Erythroblast (primary cell): Measurements from ENCODE around the gene SEPTIN8.

Source experiments
- DNase-seq, 2 experiments: peaks; one replicate each; lab custom pipeline; 2025; lab: John Stamatoyannopoulos, UW
- GATA1 ChIP-seq: IDR thresholded peaks from 2 replicates; pipeline ENCODE4 v1.6.1; 2011; ENCODE audit warnings: low read depth, mild to moderate bottlenecking, control low read depth, low read length, moderate library complexity
- POLR2A ChIP-seq: IDR thresholded peaks from 2 replicates; pipeline ENCODE4 v1.6.1; 2011; ENCODE audit warnings: mild to moderate bottlenecking, low read length

The SEPTIN8 gene

DNA sequence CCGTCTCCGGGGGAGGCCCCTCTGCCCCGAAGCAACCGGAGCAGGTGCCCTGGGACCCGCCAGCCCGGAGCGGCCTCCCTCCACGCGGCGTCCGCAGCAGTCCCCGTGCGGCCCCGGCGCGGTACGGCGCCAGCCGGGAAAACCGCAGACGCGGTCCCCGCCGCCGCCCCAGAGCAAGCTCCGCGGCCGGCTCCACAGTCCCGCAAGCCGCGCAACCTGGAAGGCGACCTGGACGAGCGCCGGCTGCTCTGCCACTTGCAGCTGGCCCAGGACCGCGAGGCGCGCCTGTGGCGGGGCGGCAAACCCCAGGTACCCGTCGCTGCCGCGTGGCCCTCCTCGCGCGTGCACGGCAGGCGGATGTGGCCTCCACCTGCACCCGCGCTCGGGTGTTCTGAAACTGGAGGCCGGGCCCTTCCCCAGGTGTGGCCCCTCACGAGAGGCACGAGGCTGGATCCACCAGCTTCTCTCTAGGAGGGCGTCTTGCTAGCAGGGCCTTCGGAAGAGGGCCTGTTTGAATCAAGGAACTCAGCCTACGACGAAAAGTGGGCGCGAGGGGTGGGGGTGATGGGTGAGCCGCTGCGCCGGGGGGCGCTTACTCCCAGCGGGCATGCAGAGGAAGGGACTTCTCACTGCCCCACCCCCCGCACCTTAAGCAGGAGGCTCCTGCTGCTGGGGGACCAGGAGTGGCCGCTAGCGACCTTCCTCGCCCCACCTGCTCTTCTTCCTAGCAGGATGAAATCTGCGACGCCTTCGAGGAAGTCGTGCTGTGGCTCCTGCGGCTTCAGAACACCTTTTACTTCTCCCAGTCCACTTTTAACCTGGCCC, 29.2 kb downstream of the SEPTIN8 start:
- peak; percentile 42 to 50 for DNase-seq

DNA sequence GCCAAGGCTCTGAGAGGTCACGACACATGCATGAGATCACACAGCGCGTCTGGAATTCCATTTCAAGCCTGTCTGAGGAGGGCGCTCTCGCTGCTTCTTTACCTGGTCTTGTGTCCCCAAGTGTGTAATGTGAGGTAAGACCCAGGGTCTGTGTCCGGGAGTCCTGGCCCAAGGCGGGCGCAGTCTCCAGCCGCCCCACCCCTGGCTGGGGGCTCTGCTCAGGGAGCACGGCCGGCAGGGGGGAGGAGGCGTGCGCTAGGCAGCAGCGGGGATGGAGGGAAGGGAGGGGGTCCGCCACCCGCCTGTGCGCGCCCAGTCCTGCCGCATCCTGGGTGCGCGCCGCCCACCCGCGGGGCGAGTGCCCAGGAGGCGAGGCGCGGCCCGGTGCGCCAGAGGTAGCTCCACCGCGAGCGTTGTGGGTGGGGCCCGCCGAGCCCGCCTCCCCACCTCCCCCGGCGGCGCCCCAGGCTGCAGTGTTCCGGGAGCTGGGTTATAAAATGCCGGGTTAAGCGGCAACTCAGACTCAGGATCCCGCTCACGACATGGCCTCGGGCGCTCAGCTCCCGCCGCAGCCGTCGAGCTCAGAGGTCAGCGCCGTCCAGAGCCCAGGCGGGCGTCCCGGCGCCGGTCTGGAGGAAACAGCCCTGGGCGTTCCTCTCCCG, 30.0 kb downstream of the SEPTIN8 start, which contains the start of gene CCNI2:
CCNI2 (plus strand) TSS at position 473 of the 662 bp plus-strand sequence; CDS start at position 543, 70 bp downstream.
- DNase-seq, result peak; percentile 50 to 53

More for the DNA sequence above, 29.2 kb downstream of the SEPTIN8 start:
- no peak for TF ChIP-seq POLR2A
- no peak for TF ChIP-seq GATA1

DNA sequence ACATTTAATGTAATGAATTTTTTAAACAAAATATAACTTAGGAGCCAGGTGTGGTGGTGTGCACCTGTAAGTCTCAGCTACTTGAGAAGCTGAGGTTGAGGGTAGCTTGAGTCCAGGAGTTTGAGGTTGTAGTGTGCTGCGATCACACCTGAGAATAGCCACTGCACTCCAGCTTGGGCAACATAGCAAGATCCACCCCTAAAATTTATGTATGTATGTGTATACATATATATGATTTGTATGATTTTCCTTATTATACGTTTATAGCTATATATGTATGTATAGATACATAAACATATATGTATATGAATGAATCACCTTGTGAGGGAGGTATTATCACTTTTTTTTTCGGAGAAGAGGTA, 30.5 kb downstream of the SEPTIN8 start:
- no peak for DNase-seq
- no peak for TF ChIP-seq POLR2A
- TF ChIP-seq GATA1, result no peak

More for the DNA sequence above, 30.0 kb downstream of the SEPTIN8 start, which contains the start of gene CCNI2:
- no peak for TF ChIP-seq POLR2A

DNA sequence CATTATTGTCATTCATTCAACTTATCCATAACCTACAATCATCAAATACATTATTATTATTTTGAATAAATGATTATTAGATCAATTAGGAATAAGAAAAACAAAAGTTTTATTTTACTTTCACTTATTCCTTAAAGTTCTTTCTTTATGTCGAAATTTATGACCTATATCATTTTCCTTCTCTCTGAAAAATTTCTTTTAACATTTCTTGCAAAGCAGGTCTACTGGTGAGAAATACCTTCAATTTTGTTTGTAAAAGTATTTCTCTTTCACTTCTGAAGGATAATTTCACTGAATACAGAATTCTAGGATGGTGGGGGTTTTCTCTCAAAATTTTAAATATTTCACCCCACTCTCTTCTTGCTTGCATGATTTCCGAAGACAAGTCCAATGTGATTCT, 32.4 kb downstream of the SEPTIN8 start:
- DNase-seq, result no peak
- TF ChIP-seq POLR2A (no peak), GATA1 (no peak)

DNA sequence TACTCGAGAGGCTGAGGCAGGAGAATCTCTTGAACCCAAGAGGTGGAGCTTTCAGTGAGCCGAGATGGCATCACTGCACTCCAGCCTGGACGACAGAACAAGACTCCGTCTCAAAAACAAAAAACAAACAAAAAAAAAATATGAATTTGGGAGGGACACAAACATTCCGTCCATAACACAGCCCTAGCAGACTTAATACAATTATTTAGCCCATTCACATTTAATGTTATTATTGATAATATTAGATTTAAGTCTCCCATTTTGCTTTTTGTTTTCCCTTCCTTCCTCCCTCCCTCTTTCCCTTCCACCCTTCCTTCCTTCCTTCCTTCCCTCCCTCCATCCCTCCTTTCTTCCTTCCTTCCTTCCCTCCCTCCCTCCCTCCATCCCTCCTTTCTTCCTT, 34.4 kb downstream of the SEPTIN8 start:
- no peak for DNase-seq
- no peak for TF ChIP-seq GATA1
- no peak for TF ChIP-seq POLR2A

DNA sequence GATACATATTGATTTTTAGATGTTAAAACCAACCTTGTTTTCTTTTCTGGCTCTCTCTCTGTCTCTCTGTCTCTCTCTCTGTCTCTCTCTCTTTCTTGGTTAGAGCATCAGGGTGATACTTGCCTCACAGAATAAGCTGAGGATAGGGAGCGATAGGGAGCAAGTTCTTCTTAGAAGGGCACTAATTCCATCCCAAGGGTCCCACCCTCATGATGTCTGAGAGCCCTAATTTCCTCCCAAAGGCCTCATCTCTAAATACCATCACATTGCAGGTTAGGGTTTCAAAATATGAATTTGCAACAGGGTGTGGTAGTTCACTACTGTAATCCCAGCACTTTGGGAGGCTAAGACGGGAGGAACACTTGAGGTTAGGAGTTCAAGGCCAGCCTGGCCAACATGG, 34.9 kb downstream of the SEPTIN8 start:
- TF ChIP-seq POLR2A (no peak), GATA1 (no peak)

DNA sequence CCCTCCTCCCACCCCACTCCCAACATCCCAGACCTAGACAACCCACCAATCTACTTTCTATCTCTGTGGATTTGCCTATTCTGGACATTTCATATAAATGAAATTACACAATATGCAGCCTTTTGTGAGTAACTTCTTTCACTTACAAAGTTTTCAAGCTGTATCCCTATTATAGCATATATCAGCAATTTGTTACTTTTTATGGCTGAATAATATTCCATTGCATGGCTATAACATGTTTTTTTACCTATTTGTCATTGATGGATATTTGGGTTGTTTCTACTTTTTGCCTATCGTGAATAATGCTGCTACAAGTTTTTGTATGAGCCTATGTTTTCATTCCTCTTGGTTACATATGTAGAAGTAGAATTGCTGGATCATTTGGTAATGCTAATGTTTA, 37.8 kb downstream of the SEPTIN8 start:
- no peak for DNase-seq
- TF ChIP-seq GATA1 (no peak), POLR2A (no peak)

More for the DNA sequence above, 34.9 kb downstream of the SEPTIN8 start:
- no peak for DNase-seq

DNA sequence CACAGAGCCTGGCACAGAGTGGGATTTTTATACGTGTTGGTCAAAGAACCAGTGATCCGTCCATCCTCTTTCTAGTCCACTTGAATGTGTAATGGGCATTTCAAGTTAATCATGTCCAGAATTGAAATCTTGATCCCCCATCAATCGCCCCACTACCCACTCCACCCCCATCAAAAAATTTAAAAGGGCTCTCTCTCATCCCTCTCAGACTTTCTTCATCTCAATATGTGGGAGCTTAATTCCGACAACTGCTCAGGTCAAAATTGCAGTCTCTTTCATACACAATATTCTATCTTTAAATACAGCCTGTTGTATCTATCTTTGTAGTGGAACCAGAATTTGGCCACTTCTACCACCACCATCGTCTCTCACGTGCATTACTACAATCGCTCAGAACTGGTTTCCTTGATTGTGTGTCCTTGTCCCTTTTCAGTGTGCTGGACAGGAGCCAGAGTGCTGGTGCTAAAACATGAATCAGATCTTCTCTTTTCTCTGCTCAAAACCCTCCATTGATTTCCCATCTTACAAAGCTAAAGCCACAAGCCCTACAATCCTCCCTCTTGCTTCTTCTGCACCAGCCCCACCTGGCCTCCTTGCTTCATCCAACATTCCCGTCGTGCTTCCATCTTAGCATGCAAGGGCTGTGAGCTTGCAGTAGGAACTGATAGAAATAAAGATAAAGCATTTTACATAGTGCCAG, 38.9 kb downstream of the SEPTIN8 start:
- TF ChIP-seq POLR2A (no peak), GATA1 (no peak)
- DNase-seq, result no peak

DNA sequence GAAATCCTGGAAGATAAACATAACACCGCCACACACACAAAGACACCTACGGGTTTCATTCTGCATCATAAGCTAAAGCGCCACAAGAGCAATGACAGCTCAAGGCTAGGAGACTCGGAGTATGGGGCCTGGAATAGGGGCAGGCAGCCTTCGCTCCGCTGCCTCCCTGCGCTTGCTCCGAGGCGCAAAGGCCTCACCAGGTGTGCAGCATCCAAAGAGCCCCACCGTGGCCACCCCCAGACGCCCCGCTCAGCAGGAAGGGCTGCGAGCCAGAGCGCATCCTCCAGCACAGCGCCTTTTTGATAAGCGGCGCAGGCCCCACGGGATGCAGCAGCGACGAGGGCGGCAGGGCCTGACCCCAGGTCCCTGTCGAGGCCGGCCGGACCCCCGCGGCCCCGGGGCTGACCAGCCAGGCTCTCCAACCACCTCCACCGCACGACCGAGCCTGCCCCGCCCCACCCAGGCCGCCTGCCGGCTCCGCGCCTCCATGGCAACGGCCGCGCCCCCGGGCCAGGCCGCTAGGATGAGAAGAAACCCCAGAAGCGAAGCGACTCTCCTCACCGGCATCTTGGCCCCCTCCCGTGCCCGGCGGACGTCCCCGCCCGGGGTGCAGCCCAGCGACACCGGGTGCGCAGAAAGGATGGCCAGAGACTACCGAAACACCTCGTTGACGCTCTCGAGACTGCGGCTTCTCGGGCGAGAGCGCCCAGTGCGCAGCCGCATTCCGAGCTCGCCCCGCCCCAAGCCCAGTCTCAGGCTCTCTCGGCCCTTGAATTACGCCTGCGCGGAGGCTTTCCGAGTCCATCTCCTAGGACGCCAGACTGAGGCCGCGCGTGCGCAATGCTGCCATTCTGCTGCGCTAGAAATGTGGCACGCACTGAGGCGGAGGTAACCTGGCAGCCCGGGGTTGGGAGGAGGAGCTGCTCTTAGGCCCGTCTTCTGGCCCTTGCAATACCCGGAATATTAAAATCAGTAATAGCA, 39.9 kb downstream of the SEPTIN8 start, which contains the start of gene KIF3A:
KIF3A (minus strand) TSS at position 694 of the 981 bp plus-strand sequence; CDS start at position 567, 127 bp downstream.
- no peak for TF ChIP-seq POLR2A
- TF ChIP-seq GATA1, result no peak
- peak; percentile 95 to 96 for DNase-seq

DNA sequence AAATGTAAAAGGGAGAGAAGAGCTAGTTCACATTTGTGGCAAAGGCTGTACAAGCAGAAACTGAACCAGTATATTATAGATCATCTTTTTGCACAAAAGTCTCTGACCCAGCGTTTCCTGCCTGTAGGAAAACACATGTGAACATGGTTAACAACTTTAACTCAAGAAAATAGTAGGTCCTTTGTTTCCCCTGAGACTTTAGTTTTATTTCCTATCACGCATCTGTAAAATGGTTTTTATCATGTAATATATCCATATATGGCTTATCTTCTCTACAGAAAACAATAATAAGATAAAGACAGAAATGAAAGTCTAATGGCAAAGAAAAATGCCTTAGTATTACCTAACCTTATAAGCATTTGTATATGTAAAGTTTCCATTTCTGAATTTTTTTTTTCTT, 42.4 kb downstream of the SEPTIN8 start:
- TF ChIP-seq POLR2A (no peak), GATA1 (no peak)
- DNase-seq, result no peak

DNA sequence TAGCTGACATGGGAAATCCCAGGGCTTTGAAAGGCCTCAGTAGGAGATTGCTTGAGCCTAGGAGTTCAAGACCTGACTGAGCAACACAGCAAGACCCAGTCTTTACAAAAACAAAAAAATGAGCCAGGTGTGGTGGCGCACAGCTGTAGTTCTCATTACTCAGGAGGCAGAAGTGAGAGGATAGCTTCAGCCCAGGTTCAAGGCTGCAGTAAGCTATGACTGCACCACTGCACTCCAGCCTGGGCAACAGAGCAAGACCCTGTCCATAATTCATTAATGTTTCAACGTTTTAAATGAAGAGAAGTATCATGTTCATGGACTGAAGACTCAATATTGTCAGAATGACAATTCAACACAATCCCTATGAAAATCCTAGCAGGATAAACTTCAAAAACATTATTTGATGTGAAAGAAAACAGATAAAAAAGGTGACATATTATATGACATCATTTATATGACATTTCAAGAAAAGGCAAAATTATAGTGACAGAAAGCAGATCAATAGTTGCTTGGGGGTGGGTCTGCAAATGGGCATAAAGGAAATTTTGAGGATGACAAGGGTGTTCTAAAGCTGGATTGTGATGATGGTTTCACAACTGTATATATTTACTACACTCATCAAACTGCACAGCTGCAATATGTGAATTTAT, 43.4 kb downstream of the SEPTIN8 start:
- TF ChIP-seq GATA1, result no peak
- TF ChIP-seq POLR2A, result no peak
- no peak for DNase-seq

DNA sequence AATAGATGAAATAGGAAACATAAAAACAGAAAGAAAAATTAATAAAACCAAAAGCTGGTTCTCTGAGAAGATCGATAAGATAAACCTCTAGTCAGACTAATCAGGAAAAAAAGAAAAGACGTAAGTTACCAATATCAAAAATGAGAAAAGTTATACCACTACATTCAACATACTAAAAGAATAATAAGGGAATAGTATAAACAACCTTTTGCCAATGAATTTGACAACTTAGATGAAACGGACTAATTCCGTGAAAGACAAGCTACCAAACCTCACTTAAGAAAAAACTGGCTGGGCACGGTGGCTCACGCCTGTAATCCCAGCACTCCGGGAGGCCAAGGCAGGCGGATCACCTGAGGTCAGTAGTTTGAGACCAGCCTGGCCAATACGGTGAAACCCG, 47.1 kb downstream of the SEPTIN8 start:
- DNase-seq, result no peak
- TF ChIP-seq POLR2A (no peak), GATA1 (no peak)

DNA sequence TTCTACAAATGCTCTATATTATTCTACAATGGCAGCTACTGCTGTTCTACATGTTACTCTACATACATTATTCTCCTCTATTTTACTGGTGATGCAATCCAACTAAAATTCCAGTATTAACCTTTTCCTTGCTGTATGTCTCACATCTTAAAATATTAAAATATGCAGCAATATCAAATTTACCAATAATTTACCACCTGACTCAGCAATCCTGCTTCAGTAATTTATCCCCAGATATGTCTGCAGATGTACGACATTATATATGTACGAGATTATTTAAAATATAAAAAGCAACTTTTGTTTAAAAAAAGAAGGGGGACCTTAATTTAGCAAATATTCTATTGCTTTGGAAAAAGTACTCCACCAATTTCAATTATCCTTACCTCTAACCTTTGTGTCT, 51.3 kb downstream of the SEPTIN8 start:
- no peak for DNase-seq
- TF ChIP-seq POLR2A (no peak), GATA1 (no peak)
